Spleen (tissue), 13 donors: ENCODE measurements around the gene GRIPAP1. TPM values are rescaled to one million over a fixed set of nuclear protein-coding genes. Genes with fewer than 3 reads are reported as not detected.

Experiments
- DNase-seq: peaks from one replicate; pipeline ENCODE4 v3.0.0-alpha.2; 2020
- H3K27ac ChIP-seq, 8 donors: fragments of 200-600 bp; sonication (generic) in 7 of 8; 1 replicate in 4 of 8; 2 replicates in 4 of 8; pipeline versions ENCODE4 v1.5.0 to v1.8.0; 2016 to 2021; ENCODE audit warnings: inconsistent platforms in 4 of 8, mild to moderate bottlenecking in 4 of 8, moderate library complexity in 1 of 8
- H3K27me3 ChIP-seq, 7 donors: fragments of 200-600 bp; sonication (generic) in 6 of 7; replicated peaks in 1 of 7; 1 replicate in 4 of 7; 2 replicates in 3 of 7; pipeline versions ENCODE4 v1.5.0 to v1.8.0; 2016 to 2021; ENCODE audit warnings: inconsistent platforms in 3 of 7, mild to moderate bottlenecking in 1 of 7
- H3K36me3 ChIP-seq, 6 donors: fragments of 200-600 bp; sonication (generic) in 5 of 6; 1 replicate in 4 of 6; 2 replicates in 2 of 6; pipeline versions ENCODE4 v1.5.0 to v1.8.0; 2016 to 2021; ENCODE audit warnings: inconsistent platforms in 2 of 6
- H3K4me1 ChIP-seq, 6 donors: fragments of 200-600 bp; sonication (generic) in 5 of 6; 1 replicate in 3 of 6; 2 replicates in 3 of 6; pipeline versions ENCODE4 v1.5.0 to v1.8.0; 2016 to 2021; ENCODE audit warnings: inconsistent platforms in 3 of 6
- H3K4me3 ChIP-seq, 8 donors: fragments of 200-600 bp; sonication (generic) in 7 of 8; 1 replicate in 4 of 8; 2 replicates in 4 of 8; pipeline versions ENCODE4 v1.5.0 to v1.8.0; 2016 to 2021; ENCODE audit warnings: inconsistent platforms in 4 of 8, mild to moderate bottlenecking in 4 of 8, moderate library complexity in 2 of 8
- H3K9me3 ChIP-seq, 8 donors: fragments of 200-600 bp; sonication (generic) in 7 of 8; 1 replicate in 4 of 8; 2 replicates in 4 of 8; pipeline versions ENCODE4 v1.5.0 to v1.8.0; 2016 to 2021; ENCODE audit warnings: inconsistent platforms in 4 of 8
- CTCF ChIP-seq, 11 experiments: fragments of 200-600 bp in 7 of 11; fragments of 450-650 bp in 4 of 11; sonication (generic) in 4 of 11; IDR thresholded peaks in 8 of 11; conservative IDR thresholded peaks in 3 of 11; 1 replicate in 7 of 11; 2 replicates in 4 of 11; pipeline versions ENCODE4 v1.4.0 to v1.8.0; 2016 to 2021; ENCODE audit warnings: antibody characterized with exemption in 11 of 11, inconsistent platforms in 4 of 11, mild to moderate bottlenecking in 1 of 11
- POLR2A ChIP-seq, 3 donors: fragments of 450-650 bp; IDR thresholded peaks; one replicate each; pipeline ENCODE4 v1.5.1; 2017; ENCODE audit warnings: antibody characterized with exemption in 3 of 3, mild to moderate bottlenecking in 1 of 3
- POLR2AphosphoS5 ChIP-seq, 3 donors: sonication (generic); formaldehyde crosslinking; IDR thresholded peaks; one replicate each; pipeline ENCODE4 v1.5.1; 2017; ENCODE audit warnings: antibody characterized with exemption in 3 of 3
- WGBS, 5 donors: extraction: QIAGEN DNeasy Blood & Tissue Kit in 3 of 5; methylation state at CpG; one replicate each; pipeline versions ENCODE4 v1.1.5 to v1.1.7; 2013 to 2018; 5-methylcytosine and 5-hydroxymethylcytosine counted together
- intact Hi-C: fragments of 100-400 bp; cut with DNase I; formaldehyde crosslinking; loops from one replicate; pipeline ENCODE4 v1.15.0; 2023; ENCODE audit warnings: low total_unique reads
- long read RNA-seq, 2 donors: transcript quantifications; one replicate each; lab custom pipeline, GENCODE V29; 2026
- polyA plus RNA-seq, 3 donors: library from polyadenylated mRNA; stranded (reverse); fragments of 200-250 nt; gene quantifications; one replicate each; pipeline ENCODE4 v1.2.1, GENCODE V29; 2013
- total RNA-seq, 7 donors: library from RNA; depleted of rRNA in 3 of 7; stranded (reverse); fragments of >200 nt in 3 of 7; fragmentation: NEBNext Ultra II Directional in 4 of 7; extraction: Animal tissue kit (Norgen Biotek cat#: 25700) in 4 of 7; gene quantifications; one replicate each; pipeline versions ENCODE4 v1.1.0 to v1.2.1, GENCODE V29; 2016 to 2021
- donor health status: healthy with polysubstance abuse.
- donor health status: DM: no; HTN: no; CAD: no; lungs with moderate emphysema.
- donor health status: DM: no; HTN: no; CAD: no.
- donor health status: Bipolar disorder and iron deficiency.
- donor health status: healthy.
- donor health status: DM: no; HTN: no; CAD: no.
- donor health status: DM: yes; HTN: yes; CAD: no.

Gene GRIPAP1
- total RNA-seq (10 to 100 TPM; 48.0 to 93.6 (median 72.6) TPM), polyA plus RNA-seq (10 to 100 TPM; 20.0 to 42.2 (median 34.8) TPM)
- long read RNA-seq, donor 1, partial matches to known transcripts = 0 of 2 reads
- long read RNA-seq, donor 1, other reads (novel, unspliced or antisense) = 0 of 2 reads
- long read RNA-seq, donor 2 = 0 reads

DNA sequence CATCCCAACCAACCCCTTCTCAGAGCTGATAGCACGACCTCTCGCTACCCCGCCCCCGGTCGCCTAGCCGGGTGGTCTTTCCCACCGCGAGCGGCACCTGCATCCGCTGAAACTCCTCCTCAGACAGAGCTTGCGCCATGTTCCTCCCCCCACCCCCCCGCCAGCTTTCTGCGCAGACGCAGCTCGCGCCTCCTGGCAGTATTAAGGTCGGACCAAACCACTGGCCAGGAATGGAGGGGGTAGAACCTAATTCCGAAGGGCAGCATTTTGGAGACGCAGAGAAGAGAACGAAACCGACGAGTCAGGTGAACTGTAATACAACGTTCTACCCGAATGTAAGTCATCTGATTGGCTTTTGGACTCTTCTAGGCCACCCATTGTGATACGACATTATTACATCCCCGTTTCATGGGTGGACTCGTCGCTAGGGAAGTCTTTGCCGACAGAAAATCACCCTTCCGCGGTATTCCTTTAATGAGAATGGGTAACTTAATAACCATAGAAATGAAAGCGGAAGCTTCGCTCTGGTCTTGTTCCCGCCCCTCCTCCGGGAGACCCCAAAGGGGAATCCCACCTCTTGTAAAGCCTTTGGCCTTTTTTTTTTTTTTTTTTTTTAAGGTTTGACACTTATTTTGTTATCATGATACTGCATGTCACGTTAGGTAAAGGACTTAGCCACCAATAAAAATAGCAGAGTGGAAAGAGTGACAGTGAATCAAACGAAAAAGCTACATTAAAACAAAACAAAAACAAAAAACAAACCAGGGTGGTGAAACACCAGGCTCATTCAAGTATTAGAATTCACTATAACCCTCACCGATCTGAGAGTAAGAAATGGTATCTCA, at the start of gene GRIPAP1:
Gene GRIPAP1 (minus strand): TSS at position 174 of the 845 bp plus-strand sequence. CDS start 35 bp downstream, at position 139.
- 0 to 41% (median 5%) methylated on average over 28 to 38 of the region's 38 CpGs for WGBS, 5 donors
- Histone ChIP-seq H3K9me3 (no peaks in the 10 kb centered on the region), H3K36me3 (peaks cover 0 to 23% (median 5%) of the 10 kb centered on the region in 6 donors), H3K27ac (peak within 1 kb of the TSS; percentile 67 to 94 (median 88)), H3K4me1 (peaks cover 0 to 33% (median 13%) of the 10 kb centered on the region in 6 donors), H3K27me3 (no peaks in the 10 kb centered on the region), H3K4me3 (peak within 1 kb of the TSS; percentile 32 to 86 (median 56))
- TF ChIP-seq CTCF (IDR thresholded peaks at IDR 0.05 in 8 of 11, conservative IDR thresholded peaks at IDR 0.05 in 3 of 11) (no peak), POLR2AphosphoS5 (IDR thresholded peaks at IDR 0.05) (peak; percentile 84 to 92 (median 88)), POLR2A (IDR thresholded peaks at IDR 0.05) (peak in 1 of 3 donors; percentile 34)
- intact Hi-C loops = no loop called here
- DNase-seq = peak; percentile 90

DNA sequence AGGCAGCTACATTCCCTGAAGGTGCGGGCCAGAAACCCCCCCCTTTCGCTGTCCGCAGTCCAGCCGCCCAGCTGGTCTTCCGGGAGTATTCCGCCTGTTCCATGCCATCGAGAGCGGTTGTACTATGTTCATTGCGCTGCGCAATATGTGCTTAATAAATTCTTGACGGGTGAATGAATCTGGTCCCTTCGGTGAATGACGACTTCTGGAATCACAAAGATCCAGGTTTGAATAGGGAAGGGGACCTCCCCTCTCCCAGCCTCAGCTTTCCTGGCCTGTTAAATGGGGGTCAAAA, 41.9 kb upstream of the GRIPAP1 start:
- peak overlapping the region in 1 of 8 donors; percentile 83 for H3K4me3 ChIP-seq
- intact Hi-C loops = no loop called here

GRCh38 chrX:49043220-49043986, 41.3 kb upstream of the GRIPAP1 start, which contains the start of gene TFE3:
Gene TFE3, minus strand, starts transcription at chrX:49043357. Its CDS starts 131 bp downstream, at chrX:49043226.
- Histone ChIP-seq H3K27ac (peak within 1 kb of the TSS; percentile 81 to 99 (median 96)), H3K27me3 (no peaks in the 10 kb centered on the region), H3K36me3 (peaks cover 0 to 13% (median 8%) of the 10 kb centered on the region in 6 donors), H3K4me1 (peaks cover 0 to 48% (median 25%) of the 10 kb centered on the region in 6 donors), H3K4me3 (peak within 1 kb of the TSS; percentile 41 to 83 (median 54)), H3K9me3 (no peaks in the 10 kb centered on the region)
- 0 to 39% (median 0%) methylated on average over 5 to 67 of the region's 67 CpGs for WGBS, 5 donors
- intact Hi-C loops = no loop called here
- TF ChIP-seq POLR2AphosphoS5 (IDR thresholded peaks at IDR 0.05) (peak; percentile 86 to 93 (median 88)), POLR2A (IDR thresholded peaks at IDR 0.05) (peak in 1 of 3 donors; percentile 55), CTCF (IDR thresholded peaks at IDR 0.05 in 8 of 11, conservative IDR thresholded peaks at IDR 0.05 in 3 of 11) (peak; percentile 38 to 82 (median 65))
- DNase-seq = peak; percentile 97

More for the DNA sequence above, 41.9 kb upstream of the GRIPAP1 start:
- H3K27ac ChIP-seq = peak overlapping the region; percentile 37 to 99 (median 74)
- no peak for DNase-seq
- no peaks in the 10 kb centered on the region for H3K9me3 ChIP-seq
- H3K36me3 ChIP-seq = peaks cover 0 to 8% (median 3%) of the 10 kb centered on the region in 6 donors
- peaks cover 0 to 44% (median 22%) of the 10 kb centered on the region in 6 donors for H3K4me1 ChIP-seq
- H3K27me3 ChIP-seq = no peaks in the 10 kb centered on the region
- 14 to 48% (median 21%) methylated on average over 7 to 13 of the region's 13 CpGs for WGBS, 5 donors
- TF ChIP-seq CTCF (IDR thresholded peaks at IDR 0.05 in 8 of 11, conservative IDR thresholded peaks at IDR 0.05 in 3 of 11) (no peak), POLR2A (IDR thresholded peaks at IDR 0.05) (no peak), POLR2AphosphoS5 (IDR thresholded peaks at IDR 0.05) (no peak)
